ENCODE results near the gene MUC5B. TPM values are rescaled to one million over a fixed set of nuclear protein-coding genes. Genes with fewer than 3 reads are reported as not detected.

MUC5B gene
- total and polyA plus RNA-seq, 2 of the 13 experiments (the other 11 are each of a cell fraction or from before 2014, with no cell fraction given): 0.01 TPM; not detected in 1

DNA sequence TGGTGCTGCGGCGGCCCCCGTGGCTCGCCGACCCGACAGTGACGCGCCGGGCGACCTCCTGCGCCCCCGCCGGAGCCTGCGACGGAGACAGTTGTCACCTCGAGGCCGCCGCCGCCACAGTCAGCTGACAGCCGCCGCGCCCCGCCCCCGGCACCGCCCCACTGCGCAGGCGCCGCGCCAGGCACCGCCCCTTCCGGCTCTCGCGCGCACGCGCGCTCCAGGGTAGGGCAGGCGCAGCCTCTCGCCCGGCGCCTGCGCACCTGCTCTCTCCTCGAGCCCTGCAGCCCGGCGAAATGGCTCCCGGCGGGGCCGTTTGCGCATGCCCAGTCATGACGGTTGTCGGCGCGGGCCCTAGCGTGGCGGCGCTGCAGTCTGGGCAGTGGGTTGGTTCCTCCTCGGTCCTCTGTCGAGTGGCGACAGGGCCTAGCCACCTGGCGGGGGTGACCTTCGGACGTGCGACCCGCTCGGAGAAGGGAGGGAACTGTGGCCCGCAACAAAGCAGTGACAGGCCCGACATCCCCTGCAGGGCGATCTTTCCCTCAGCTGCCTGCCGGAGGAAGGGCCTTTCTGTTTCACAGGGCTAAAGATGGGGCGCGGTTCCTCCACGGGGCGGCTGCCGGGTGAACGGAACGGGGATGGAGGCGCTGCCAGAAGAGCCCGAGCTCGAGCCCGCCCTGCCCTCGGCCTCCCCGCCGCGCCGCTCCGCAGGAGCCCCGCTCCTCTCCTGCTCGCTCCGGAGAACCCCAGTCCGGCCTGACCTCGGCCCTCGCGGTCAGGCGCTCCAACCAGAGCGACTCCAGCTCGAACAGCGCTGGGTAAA is 86.8 kb downstream of the MUC5B start, which contains the start of gene TOLLIP (continued):
- TF ChIP-seq ZNF501 (CRISPR knock-in tag; IDR thresholded peaks at IDR 0.05): peak; percentile 76
- no peak for TF ChIP-seq SETDB1 (CRISPR knock-in tag; IDR thresholded peaks at IDR 0.05; ENCODE audit: borderline replicate concordance)
- TF ChIP-seq, protein P1, sequence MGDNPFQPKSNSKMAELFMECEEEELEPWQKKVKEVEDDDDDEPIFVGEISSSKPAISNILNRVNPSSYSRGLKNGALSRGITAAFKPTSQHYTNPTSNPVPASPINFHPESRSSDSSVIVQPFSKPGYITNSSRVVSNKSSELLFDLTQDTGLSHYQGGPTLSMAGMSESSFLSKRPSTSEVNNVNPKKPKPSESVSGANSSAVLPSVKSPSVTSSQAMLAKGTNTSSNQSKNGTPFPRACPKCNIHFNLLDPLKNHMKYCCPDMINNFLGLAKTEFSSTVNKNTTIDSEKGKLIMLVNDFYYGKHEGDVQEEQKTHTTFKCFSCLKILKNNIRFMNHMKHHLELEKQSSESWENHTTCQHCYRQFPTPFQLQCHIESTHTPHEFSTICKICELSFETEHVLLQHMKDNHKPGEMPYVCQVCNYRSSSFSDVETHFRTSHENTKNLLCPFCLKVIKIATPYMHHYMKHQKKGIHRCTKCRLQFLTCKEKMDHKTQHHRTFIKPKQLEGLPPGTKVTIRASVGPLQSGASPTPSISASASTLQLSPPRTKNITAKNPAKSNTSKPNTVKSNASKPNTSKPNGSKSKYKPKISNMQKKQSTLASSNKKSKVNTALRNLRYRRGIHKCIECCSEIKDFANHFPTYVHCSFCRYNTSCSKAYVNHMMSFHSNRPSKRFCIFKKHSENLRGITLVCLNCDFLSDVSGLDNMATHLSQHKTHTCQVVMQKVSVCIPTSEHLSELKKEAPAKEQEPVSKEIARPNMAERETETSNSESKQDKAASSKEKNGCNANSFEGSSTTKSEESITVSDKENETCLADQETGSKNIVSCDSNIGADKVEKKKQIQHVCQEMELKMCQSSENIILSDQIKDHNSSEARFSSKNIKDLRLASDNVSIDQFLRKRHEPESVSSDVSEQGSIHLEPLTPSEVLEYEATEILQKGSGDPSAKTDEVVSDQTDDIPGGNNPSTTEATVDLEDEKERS (CRISPR knock-in tag; IDR thresholded peaks at IDR 0.05): 0 out of 2 replicates have a peak, but pooled peaks have one; percentile 60
- TF ChIP-seq SMARCC2 (IDR thresholded peaks at IDR 0.05): no peak
- peak; percentile 32; the same call in 1 of the 2 replicates for TF ChIP-seq ZBTB20 (CRISPR knock-in tag; IDR thresholded peaks at IDR 0.05; ENCODE audit: borderline replicate concordance, low read depth)
- TF ChIP-seq PHB2 (IDR thresholded peaks at IDR 0.05; ENCODE audit: partially characterized antibody): no peak
- TF ChIP-seq, protein P2, sequence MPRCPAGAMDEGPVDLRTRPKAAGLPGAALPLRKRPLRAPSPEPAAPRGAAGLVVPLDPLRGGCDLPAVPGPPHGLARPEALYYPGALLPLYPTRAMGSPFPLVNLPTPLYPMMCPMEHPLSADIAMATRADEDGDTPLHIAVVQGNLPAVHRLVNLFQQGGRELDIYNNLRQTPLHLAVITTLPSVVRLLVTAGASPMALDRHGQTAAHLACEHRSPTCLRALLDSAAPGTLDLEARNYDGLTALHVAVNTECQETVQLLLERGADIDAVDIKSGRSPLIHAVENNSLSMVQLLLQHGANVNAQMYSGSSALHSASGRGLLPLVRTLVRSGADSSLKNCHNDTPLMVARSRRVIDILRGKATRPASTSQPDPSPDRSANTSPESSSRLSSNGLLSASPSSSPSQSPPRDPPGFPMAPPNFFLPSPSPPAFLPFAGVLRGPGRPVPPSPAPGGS (CRISPR knock-in tag; IDR thresholded peaks at IDR 0.05): no peak
- TF ChIP-seq FOXM1 (CRISPR knock-in tag; IDR thresholded peaks at IDR 0.05): no peak
- 0 out of 2 replicates have a peak, but pooled peaks have one; percentile 7 for TF ChIP-seq ELK4 (CRISPR knock-in tag; IDR thresholded peaks at IDR 0.05; ENCODE audit: borderline replicate concordance)
- TF ChIP-seq ZNF468 (CRISPR knock-in tag; IDR thresholded peaks at IDR 0.05): no peak
- TF ChIP-seq, protein P3, sequence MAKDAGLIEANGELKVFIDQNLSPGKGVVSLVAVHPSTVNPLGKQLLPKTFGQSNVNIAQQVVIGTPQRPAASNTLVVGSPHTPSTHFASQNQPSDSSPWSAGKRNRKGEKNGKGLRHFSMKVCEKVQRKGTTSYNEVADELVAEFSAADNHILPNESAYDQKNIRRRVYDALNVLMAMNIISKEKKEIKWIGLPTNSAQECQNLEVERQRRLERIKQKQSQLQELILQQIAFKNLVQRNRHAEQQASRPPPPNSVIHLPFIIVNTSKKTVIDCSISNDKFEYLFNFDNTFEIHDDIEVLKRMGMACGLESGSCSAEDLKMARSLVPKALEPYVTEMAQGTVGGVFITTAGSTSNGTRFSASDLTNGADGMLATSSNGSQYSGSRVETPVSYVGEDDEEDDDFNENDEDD (CRISPR knock-in tag; IDR thresholded peaks at IDR 0.05; ENCODE audit: borderline replicate concordance): peak; percentile 84
- TF ChIP-seq E2F2 (CRISPR knock-in tag; IDR thresholded peaks at IDR 0.05; ENCODE audit: borderline replicate concordance): no peak
- TF ChIP-seq BRD4 (CRISPR knock-in tag; IDR thresholded peaks at IDR 0.05): peak; percentile 82; the same call in 1 of the 2 replicates
- TF ChIP-seq GABPB1 (CRISPR knock-in tag; IDR thresholded peaks at IDR 0.05): peak; percentile 84
- no peak for TF ChIP-seq ERF (CRISPR knock-in tag; IDR thresholded peaks at IDR 0.05)
- peak; percentile 86 for TF ChIP-seq TAF1 (CRISPR knock-in tag; IDR thresholded peaks at IDR 0.05)
- no peak for TF ChIP-seq ZNF33A (CRISPR knock-in tag; IDR thresholded peaks at IDR 0.05; ENCODE audit: borderline replicate concordance)
- TF ChIP-seq SAFB2 (CRISPR knock-in tag; IDR thresholded peaks at IDR 0.05; ENCODE audit: borderline replicate concordance, low read depth): peak; percentile 86; the same call in 1 of the 2 replicates
- no peak for TF ChIP-seq GPN1 (CRISPR knock-in tag; IDR thresholded peaks at IDR 0.05; ENCODE audit: borderline replicate concordance)
- TF ChIP-seq ELF1 (CRISPR knock-in tag; IDR thresholded peaks at IDR 0.05): peak; percentile 36

Measured in HepG2 (cell line).